Activated CD4-positive, alpha-beta T cell treated with anti-CD3 and anti-CD28 coated beads, Interleukin-2, amount 50 U/mL, for 4 hours (primary cell): ENCODE data around the gene STAT3.
A peak's percentile ranks its signal among the peaks of the same experiment; 100 is the strongest.
"Not testable (repeated sequence)": the region's sequence is repeated elsewhere in the genome, so short reads cannot be mapped to it uniquely, and the experiment has no call there.

Experiments used
- DNase-seq, 2 experiments: peaks; one replicate each; pipeline ENCODE4 v3.0.0-alpha.2; 2020

The STAT3 gene

GRCh38 chr17:42312285-42313130 is 75.7 kb downstream of the STAT3 start:
- peak; percentile 70 to 72 for DNase-seq

GRCh38 chr17:42312035-42312284 is 76.3 kb downstream of the STAT3 start:
- DNase-seq = no peak

- DNase-seq = no peak
Observed at GRCh38 chr17:42311240-42312034, 76.8 kb downstream of the STAT3 start.

GRCh38 chr17:42310787-42311215 is 77.4 kb downstream of the STAT3 start:
- DNase-seq = no peak

GRCh38 chr17:42309986-42310786 is 78.1 kb downstream of the STAT3 start:
- DNase-seq = no peak

- DNase-seq = no peak
Observed at GRCh38 chr17:42309142-42309541, 79.1 kb downstream of the STAT3 start.

GRCh38 chr17:42308446-42308845 is 79.8 kb downstream of the STAT3 start:
- no peak for DNase-seq

GRCh38 chr17:42307362-42307927 is 80.8 kb downstream of the STAT3 start:
- no peak for DNase-seq

- DNase-seq = no peak
Observed at GRCh38 chr17:42306385-42306667, 81.9 kb downstream of the STAT3 start.

GRCh38 chr17:42305543-42306384 is 82.5 kb downstream of the STAT3 start:
- no peak for DNase-seq

- not testable (repeated sequence) for DNase-seq
Observed at GRCh38 chr17:42305031-42305330, 83.3 kb downstream of the STAT3 start.

- DNase-seq = no peak
Observed at GRCh38 chr17:42304187-42305030, 83.8 kb downstream of the STAT3 start.

GRCh38 chr17:42303694-42304093 is 84.5 kb downstream of the STAT3 start:
- DNase-seq = no peak

- no peak for DNase-seq
Observed at GRCh38 chr17:42301022-42301421, 87.2 kb downstream of the STAT3 start.

GRCh38 chr17:42299913-42300312 is 88.3 kb downstream of the STAT3 start:
- DNase-seq = not testable (repeated sequence)

GRCh38 chr17:42299361-42299760 is 88.9 kb downstream of the STAT3 start:
- DNase-seq = not testable (repeated sequence)

- DNase-seq = not testable (repeated sequence)
Observed at GRCh38 chr17:42297775-42298174, 90.5 kb downstream of the STAT3 start.

- no peak for DNase-seq
Observed at GRCh38 chr17:42296012-42296411, 92.2 kb downstream of the STAT3 start.

- no peak for DNase-seq
Observed at GRCh38 chr17:42294469-42295398, 93.5 kb downstream of the STAT3 start.

GRCh38 chr17:42291129-42291528 is 97.1 kb downstream of the STAT3 start:
- DNase-seq = no peak
